DND-41 (cell line): ENCODE data around the gene REV3L.
A peak's percentile ranks its signal among the peaks of the same experiment; 100 is the strongest.

ENCODE experiments used
- ATAC-seq: fragments of 200-7000 bp; cut with Tn5 transposase; 3 replicates; pipeline ENCODE4 v1.9.1; 2021; ENCODE audit warnings: low read depth; ENCODE audit not compliant: insufficient read depth
- DNase-seq: peaks from one replicate; pipeline ENCODE4 v3.0.0-alpha.2; 2020
- H2AFZ ChIP-seq: 2 replicates; pipeline ENCODE4 v1.6.0; 2012; ENCODE audit warnings: low read depth, low read length
- H3K27ac ChIP-seq: 2 replicates; pipeline ENCODE4 v1.5.1; 2012; ENCODE audit warnings: low read length, inconsistent platforms
- H3K27me3 ChIP-seq: fragments of 200-600 bp; sonication (generic); 2 replicates; pipeline ENCODE4 v1.6.0; 2012; ENCODE audit warnings: low read length, mild to moderate bottlenecking, inconsistent platforms; ENCODE audit not compliant: insufficient read depth, poor library complexity
- H3K36me3 ChIP-seq: 2 replicates; pipeline ENCODE4 v1.5.1; 2012; ENCODE audit warnings: low read length, inconsistent platforms; ENCODE audit not compliant: insufficient read depth
- H3K4me1 ChIP-seq: 2 replicates; pipeline ENCODE4 v1.5.1; 2012; ENCODE audit warnings: mild to moderate bottlenecking, low read length; ENCODE audit not compliant: insufficient read depth
- H3K4me2 ChIP-seq: 2 replicates; pipeline ENCODE4 v1.6.0; 2012; ENCODE audit warnings: mild to moderate bottlenecking, moderate library complexity, low read length, inconsistent platforms; ENCODE audit not compliant: insufficient read depth
- H3K4me3 ChIP-seq, 2 experiments: fragments of 200-600 bp in 1 of 2; shearing (Covaris generic) in 1 of 2; 2 replicates each; pipeline ENCODE4 v1.5.1; 2012 to 2016; ENCODE audit warnings: inconsistent platforms in 2 of 2, low read length in 2 of 2, mild to moderate bottlenecking in 2 of 2, low read depth in 1 of 2, moderate library complexity in 1 of 2
- H3K79me2 ChIP-seq: 2 replicates; pipeline ENCODE4 v1.6.0; 2012; ENCODE audit warnings: low read length, inconsistent platforms; ENCODE audit not compliant: insufficient read depth
- H3K9ac ChIP-seq: 2 replicates; pipeline ENCODE4 v1.6.0; 2012; ENCODE audit warnings: low read depth, mild to moderate bottlenecking, inconsistent platforms, low read length, moderate library complexity
- H3K9me3 ChIP-seq: 2 replicates; pipeline ENCODE4 v1.5.1; 2012; ENCODE audit warnings: low read length, moderate library complexity, mild to moderate bottlenecking, inconsistent platforms; ENCODE audit not compliant: insufficient read depth, severe bottlenecking
- H4K20me1 ChIP-seq: 2 replicates; pipeline ENCODE4 v1.6.0; 2012; ENCODE audit warnings: low read length; ENCODE audit not compliant: insufficient read depth
- CTCF ChIP-seq: IDR thresholded peaks from 2 replicates; pipeline ENCODE4 v1.5.1; 2012; ENCODE audit warnings: borderline replicate concordance, low read length, moderate library complexity, mild to moderate bottlenecking; ENCODE audit not compliant: poor library complexity, severe bottlenecking; ENCODE audit errors: extremely low read depth
- EZH2 ChIP-seq: IDR thresholded peaks from 3 replicates; pipeline ENCODE4 v1.6.1; 2012; ENCODE audit warnings: borderline replicate concordance, low read depth, mild to moderate bottlenecking, moderate library complexity, low read length, inconsistent platforms; ENCODE audit not compliant: severe bottlenecking

REV3L gene

GRCh38 chr6:111490067-111490466 is 7.0 kb upstream of the REV3L start:
- Histone ChIP-seq H3K4me1 (peaks cover 38% of the 10 kb centered on the region), H3K9ac (no peak overlapping the region), H3K79me2 (peaks cover 97% of the 10 kb centered on the region), H2AFZ (no peak overlapping the region), H3K4me3 (no peak overlapping the region), H3K27ac (no peak overlapping the region), H4K20me1 (peaks cover 11% of the 10 kb centered on the region; the same call in 1 of the 2 replicates), H3K9me3 (no peaks in the 10 kb centered on the region), H3K27me3 (no peaks in the 10 kb centered on the region), H3K4me2 (no peak overlapping the region), H3K36me3 (peaks cover 35% of the 10 kb centered on the region)
- ATAC-seq (no peak), DNase-seq (no peak)
- TF ChIP-seq EZH2: no peak
- no peak for TF ChIP-seq CTCF

- H3K36me3 ChIP-seq: peaks cover 30% of the 10 kb centered on the region
- peaks cover 11% of the 10 kb centered on the region; the same call in 1 of the 2 replicates for H4K20me1 ChIP-seq
- H3K4me1 ChIP-seq: peaks cover 43% of the 10 kb centered on the region
- no peak overlapping the region for H2AFZ ChIP-seq
- H3K79me2 ChIP-seq: peaks cover 98% of the 10 kb centered on the region
- ATAC-seq (no peak), DNase-seq (no peak)
- peak overlapping the region; percentile 10; the same call in 1 of the 2 replicates for H3K4me2 ChIP-seq
- no peaks in the 10 kb centered on the region for H3K27me3 ChIP-seq
- no peaks in the 10 kb centered on the region for H3K9me3 ChIP-seq
- H3K27ac ChIP-seq: peak overlapping the region; percentile 22; the same call in 1 of the 2 replicates
- no peak overlapping the region for H3K4me3 ChIP-seq
- no peak overlapping the region for H3K9ac ChIP-seq
- TF ChIP-seq CTCF (no peak), EZH2 (no peak)
Measured at GRCh38 chr6:111487661-111488060, 4.6 kb upstream of the REV3L start.

GRCh38 chr6:111486921-111487320 is 3.9 kb upstream of the REV3L start:
- Histone ChIP-seq H2AFZ (no peak overlapping the region), H3K36me3 (peaks cover 27% of the 10 kb centered on the region), H3K4me3 (peak overlapping the region in 1 of 2 experiments; percentile 6; a peak in 1 of 4 replicates), H4K20me1 (peaks cover 13% of the 10 kb centered on the region; the same call in 1 of the 2 replicates), H3K9me3 (no peaks in the 10 kb centered on the region), H3K27ac (peak overlapping the region; percentile 54), H3K4me1 (peaks cover 43% of the 10 kb centered on the region), H3K4me2 (peak overlapping the region; percentile 45; the same call in 1 of the 2 replicates), H3K27me3 (no peaks in the 10 kb centered on the region), H3K9ac (no peak overlapping the region), H3K79me2 (peaks cover 98% of the 10 kb centered on the region)
- TF ChIP-seq EZH2: no peak
- TF ChIP-seq CTCF: no peak
- peak; percentile 38 for ATAC-seq
- peak; percentile 64 for DNase-seq
